ENCODE data around the gene OR6B2. TPM values are rescaled to one million over a fixed set of nuclear protein-coding genes. Genes with fewer than 3 reads are reported as not detected.
A peak's percentile ranks its signal among the peaks of the same experiment; 100 is the strongest.

Gene OR6B2
- polyA plus RNA-seq (2013, experiment 1 of 2) = not detected
- polyA plus RNA-seq (2013, experiment 2 of 2) = not detected

GRCh38 chr2:240030379-240031094 lies at the start of gene OR6B2:
Gene OR6B2 (minus strand): TSS chr2:240030429. CDS start chr2:240030429, 0 bp downstream.
- no peak within 1 kb of the TSS for H3K9ac ChIP-seq (ENCODE audit: low read length)
- no peaks in the 10 kb centered on the region for H3K79me1 ChIP-seq (replicated peaks; ENCODE audit: low read length, poor library complexity, severe bottlenecking)
- H3K27me3 ChIP-seq (ENCODE audit: control insufficient read depth in 1 of 2, insufficient read depth in 1 of 2, low read length in 2 of 2) = peaks cover 20 to 42% of the 10 kb centered on the region in 2 experiments
- no peak within 1 kb of the TSS for H3K4ac ChIP-seq (ENCODE audit: low read depth in 1 of 2, low read length in 2 of 2)
- DNase-seq = no peak
- H2BK12ac ChIP-seq (ENCODE audit: low read length in 2 of 2) = no peak within 1 kb of the TSS
- no peak within 1 kb of the TSS for H4K91ac ChIP-seq (ENCODE audit: low read length)
- H3K4me1 ChIP-seq (ENCODE audit: control insufficient read depth, insufficient read depth, low read depth, low read length) = peaks cover 1% of the 10 kb centered on the region
- 64% methylated on average over 6 of the region's 6 CpGs for WGBS
- no peaks in the 10 kb centered on the region for H3K9me3 ChIP-seq (ENCODE audit: control insufficient read depth, low read length)
- H2BK120ac ChIP-seq (ENCODE audit: low read depth, low read length) = no peak within 1 kb of the TSS
- H2BK15ac ChIP-seq (ENCODE audit: low read depth, poor library complexity, severe bottlenecking) = no peak within 1 kb of the TSS
- H3K18ac ChIP-seq (ENCODE audit: low read depth in 1 of 2, low read length in 2 of 2) = no peak within 1 kb of the TSS
- no peak within 1 kb of the TSS for H3K27ac ChIP-seq (ENCODE audit: low read length, poor library complexity, severe bottlenecking)
- no peak within 1 kb of the TSS for H2AFZ ChIP-seq (ENCODE audit: low read depth, low read length)
- H3K14ac ChIP-seq (ENCODE audit: low read length in 2 of 2) = no peak within 1 kb of the TSS
- H3K23ac ChIP-seq (ENCODE audit: low read length in 2 of 2) = no peak within 1 kb of the TSS
- H3K4me3 ChIP-seq (ENCODE audit: insufficient read depth in 1 of 2, low read depth in 1 of 2, low read length in 2 of 2) = no peak within 1 kb of the TSS
- no peak within 1 kb of the TSS for H2AK5ac ChIP-seq (ENCODE audit: low read length, severe bottlenecking)
- H2BK5ac ChIP-seq (ENCODE audit: low read depth, low read length, poor library complexity, severe bottlenecking) = no peak within 1 kb of the TSS
- no peak within 1 kb of the TSS for H4K8ac ChIP-seq (ENCODE audit: low read length)
- H3K36me3 ChIP-seq (ENCODE audit: control insufficient read depth in 1 of 2, insufficient read depth in 2 of 2, low read depth in 1 of 2, low read length in 2 of 2) = no peaks in the 10 kb centered on the region
- H3K4me2 ChIP-seq (ENCODE audit: low read length, poor library complexity, severe bottlenecking) = no peak within 1 kb of the TSS

GRCh38 chr2:240078631-240079030 lies 48.4 kb upstream of the OR6B2 start:
- no peak for DNase-seq
- no peak overlapping the region for H2AK5ac ChIP-seq (ENCODE audit: low read length, severe bottlenecking)
- H3K79me1 ChIP-seq (replicated peaks; ENCODE audit: low read length, poor library complexity, severe bottlenecking) = no peaks in the 10 kb centered on the region
- H3K27ac ChIP-seq (ENCODE audit: low read length, poor library complexity, severe bottlenecking) = no peak overlapping the region
- no peak overlapping the region for H3K4ac ChIP-seq (ENCODE audit: low read depth in 1 of 2, low read length in 2 of 2)
- no peak overlapping the region for H3K14ac ChIP-seq (ENCODE audit: low read length in 2 of 2)
- WGBS = no CpG with 5 or more reads among the region's 2 CpGs
- H3K36me3 ChIP-seq (ENCODE audit: control insufficient read depth in 1 of 2, insufficient read depth in 2 of 2, low read depth in 1 of 2, low read length in 2 of 2) = no peaks in the 10 kb centered on the region
- H2AFZ ChIP-seq (ENCODE audit: low read depth, low read length) = no peak overlapping the region
- H2BK120ac ChIP-seq (ENCODE audit: low read depth, low read length) = no peak overlapping the region
- H3K27me3 ChIP-seq (ENCODE audit: control insufficient read depth in 1 of 2, insufficient read depth in 1 of 2, low read length in 2 of 2) = no peaks in the 10 kb centered on the region
- H4K8ac ChIP-seq (ENCODE audit: low read length) = no peak overlapping the region
- no peak overlapping the region for H2BK5ac ChIP-seq (ENCODE audit: low read depth, low read length, poor library complexity, severe bottlenecking)
- no peak overlapping the region for H3K9ac ChIP-seq (ENCODE audit: low read length)
- H3K23ac ChIP-seq (ENCODE audit: low read length in 2 of 2) = no peak overlapping the region
- H3K4me2 ChIP-seq (ENCODE audit: low read length, poor library complexity, severe bottlenecking) = no peak overlapping the region
- no peak overlapping the region for H3K18ac ChIP-seq (ENCODE audit: low read depth in 1 of 2, low read length in 2 of 2)
- no peak overlapping the region for H4K91ac ChIP-seq (ENCODE audit: low read length)
- no peak overlapping the region for H2BK15ac ChIP-seq (ENCODE audit: low read depth, poor library complexity, severe bottlenecking)
- no peaks in the 10 kb centered on the region for H3K4me1 ChIP-seq (ENCODE audit: control insufficient read depth, insufficient read depth, low read depth, low read length)
- H3K4me3 ChIP-seq (ENCODE audit: insufficient read depth in 1 of 2, low read depth in 1 of 2, low read length in 2 of 2) = no peak overlapping the region
- H2BK12ac ChIP-seq (ENCODE audit: low read length in 2 of 2) = no peak overlapping the region
- H3K9me3 ChIP-seq (ENCODE audit: control insufficient read depth, low read length) = peaks cover 41% of the 10 kb centered on the region

GRCh38 chr2:240077442-240077841 lies 47.2 kb upstream of the OR6B2 start:
- Histone ChIP-seq H2BK15ac (ENCODE audit: low read depth, poor library complexity, severe bottlenecking) (no peak overlapping the region), H2BK5ac (ENCODE audit: low read depth, low read length, poor library complexity, severe bottlenecking) (no peak overlapping the region), H2AK5ac (ENCODE audit: low read length, severe bottlenecking) (no peak overlapping the region), H4K8ac (ENCODE audit: low read length) (no peak overlapping the region), H3K4me1 (ENCODE audit: control insufficient read depth, insufficient read depth, low read depth, low read length) (no peaks in the 10 kb centered on the region), H3K4me3 (ENCODE audit: insufficient read depth in 1 of 2, low read depth in 1 of 2, low read length in 2 of 2) (peak overlapping the region in 1 of 2 experiments; percentile 33), H3K23ac (ENCODE audit: low read length in 2 of 2) (no peak overlapping the region), H3K4me2 (ENCODE audit: low read length, poor library complexity, severe bottlenecking) (no peak overlapping the region), H3K4ac (ENCODE audit: low read depth in 1 of 2, low read length in 2 of 2) (no peak overlapping the region), H2BK12ac (ENCODE audit: low read length in 2 of 2) (no peak overlapping the region), H3K27ac (ENCODE audit: low read length, poor library complexity, severe bottlenecking) (no peak overlapping the region), H3K18ac (ENCODE audit: low read depth in 1 of 2, low read length in 2 of 2) (no peak overlapping the region), H2AFZ (ENCODE audit: low read depth, low read length) (no peak overlapping the region), H3K36me3 (ENCODE audit: control insufficient read depth in 1 of 2, insufficient read depth in 2 of 2, low read depth in 1 of 2, low read length in 2 of 2) (no peaks in the 10 kb centered on the region), H3K79me1 (replicated peaks; ENCODE audit: low read length, poor library complexity, severe bottlenecking) (no peaks in the 10 kb centered on the region), H3K9me3 (ENCODE audit: control insufficient read depth, low read length) (peaks cover 41% of the 10 kb centered on the region), H3K9ac (ENCODE audit: low read length) (no peak overlapping the region), H2BK120ac (ENCODE audit: low read depth, low read length) (no peak overlapping the region), H3K27me3 (ENCODE audit: control insufficient read depth in 1 of 2, insufficient read depth in 1 of 2, low read length in 2 of 2) (no peaks in the 10 kb centered on the region), H3K14ac (ENCODE audit: low read length in 2 of 2) (no peak overlapping the region), H4K91ac (ENCODE audit: low read length) (no peak overlapping the region)
- DNase-seq = no peak

- H3K23ac ChIP-seq (ENCODE audit: low read length in 2 of 2) = no peak overlapping the region
- H3K4me2 ChIP-seq (ENCODE audit: low read length, poor library complexity, severe bottlenecking) = no peak overlapping the region
- H2BK5ac ChIP-seq (ENCODE audit: low read depth, low read length, poor library complexity, severe bottlenecking) = no peak overlapping the region
- H3K18ac ChIP-seq (ENCODE audit: low read depth in 1 of 2, low read length in 2 of 2) = no peak overlapping the region
- no peak overlapping the region for H3K4ac ChIP-seq (ENCODE audit: low read depth in 1 of 2, low read length in 2 of 2)
- H3K27me3 ChIP-seq (ENCODE audit: control insufficient read depth in 1 of 2, insufficient read depth in 1 of 2, low read length in 2 of 2) = no peaks in the 10 kb centered on the region
- no peak overlapping the region for H4K8ac ChIP-seq (ENCODE audit: low read length)
- 44% methylated on average over 5 of the region's 5 CpGs for WGBS
- H3K9ac ChIP-seq (ENCODE audit: low read length) = no peak overlapping the region
- no peak overlapping the region for H2BK120ac ChIP-seq (ENCODE audit: low read depth, low read length)
- no peak overlapping the region for H2BK15ac ChIP-seq (ENCODE audit: low read depth, poor library complexity, severe bottlenecking)
- no peak overlapping the region for H2AFZ ChIP-seq (ENCODE audit: low read depth, low read length)
- H3K36me3 ChIP-seq (ENCODE audit: control insufficient read depth in 1 of 2, insufficient read depth in 2 of 2, low read depth in 1 of 2, low read length in 2 of 2) = no peaks in the 10 kb centered on the region
- no peaks in the 10 kb centered on the region for H3K79me1 ChIP-seq (replicated peaks; ENCODE audit: low read length, poor library complexity, severe bottlenecking)
- H3K4me1 ChIP-seq (ENCODE audit: control insufficient read depth, insufficient read depth, low read depth, low read length) = no peaks in the 10 kb centered on the region
- no peak for DNase-seq
- H3K27ac ChIP-seq (ENCODE audit: low read length, poor library complexity, severe bottlenecking) = no peak overlapping the region
- no peak overlapping the region for H3K14ac ChIP-seq (ENCODE audit: low read length in 2 of 2)
- H2AK5ac ChIP-seq (ENCODE audit: low read length, severe bottlenecking) = no peak overlapping the region
- H3K4me3 ChIP-seq (ENCODE audit: insufficient read depth in 1 of 2, low read depth in 1 of 2, low read length in 2 of 2) = no peak overlapping the region
- no peak overlapping the region for H4K91ac ChIP-seq (ENCODE audit: low read length)
- peaks cover 32% of the 10 kb centered on the region for H3K9me3 ChIP-seq (ENCODE audit: control insufficient read depth, low read length)
- no peak overlapping the region for H2BK12ac ChIP-seq (ENCODE audit: low read length in 2 of 2)
These were observed 44.3 kb upstream of the OR6B2 start for GRCh38 chr2:240074545-240074944.

All from mesenchymal stem cell (in vitro differentiated cells and primary cell).